Measurements from ENCODE around the gene PSMF1.
A peak's percentile ranks its signal among the peaks of the same experiment; 100 is the strongest.

The PSMF1 gene

GRCh38 chr20:1105599-1106194 is 12.7 kb upstream of the PSMF1 start:
- Histone ChIP-seq H3K4me2 (ENCODE audit: low read length) (no peak overlapping the region), H3K36me3 (ENCODE audit: control insufficient read depth, low read length) (no peaks in the 10 kb centered on the region), H3K27me3 (ENCODE audit: control insufficient read depth, low read length) (no peaks in the 10 kb centered on the region), H4K20me1 (ENCODE audit: control insufficient read depth, insufficient read depth, low read depth, low read length) (peaks cover 3% of the 10 kb centered on the region; the same call in 1 of the 2 replicates), H3K27ac (ENCODE audit: low read depth, low read length) (no peak overlapping the region), H3F3A (ENCODE audit: control insufficient read depth, insufficient read depth) (no peaks in the 10 kb centered on the region), H3K4me3 (ENCODE audit: low read length) (no peak overlapping the region), H3K9me3 (ENCODE audit: control insufficient read depth, insufficient read depth, low read length) (0 out of 2 replicates have a peak, but pooled peaks cover 3% of the 10 kb centered on the region), H3K9me2 (replicated peaks; ENCODE audit: control insufficient read depth, low read length) (no peaks in the 10 kb centered on the region), H3K4me1 (ENCODE audit: control insufficient read depth, low read length) (no peaks in the 10 kb centered on the region), H3K79me2 (ENCODE audit: control insufficient read depth, low read length) (no peaks in the 10 kb centered on the region)
- TF ChIP-seq CTCF (IDR thresholded peaks at IDR 0.05; ENCODE audit: low read depth, low read length, poor library complexity, severe bottlenecking) (no peak), EZH2phosphoT487 (IDR thresholded peaks at IDR 0.05; ENCODE audit: borderline replicate concordance, low read length) (no peak)

DNA sequence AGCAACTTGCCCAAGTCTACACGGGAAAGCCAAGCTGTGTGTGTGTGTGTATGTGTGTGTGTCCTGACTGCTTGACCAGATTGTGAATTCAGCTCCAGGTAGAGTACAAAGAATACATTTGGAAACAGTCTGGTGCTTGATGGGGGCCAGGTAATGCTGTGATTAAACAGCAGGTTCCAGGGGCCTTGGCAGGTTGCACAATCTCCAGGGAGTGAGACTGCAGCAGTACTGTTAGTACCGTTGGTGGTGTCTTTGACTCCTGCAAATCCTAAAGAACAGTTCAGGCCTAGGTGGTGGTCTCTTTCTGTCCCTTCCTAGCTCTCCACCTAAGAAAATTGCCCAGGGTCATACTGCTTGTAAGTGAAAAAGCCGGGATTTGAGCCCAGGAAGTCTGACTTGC is 11.2 kb upstream of the PSMF1 start:
- Histone ChIP-seq H3F3A (ENCODE audit: control insufficient read depth, insufficient read depth) (no peaks in the 10 kb centered on the region), H3K4me2 (ENCODE audit: low read length) (no peak overlapping the region), H3K27me3 (ENCODE audit: control insufficient read depth, low read length) (no peaks in the 10 kb centered on the region), H3K36me3 (ENCODE audit: control insufficient read depth, low read length) (no peaks in the 10 kb centered on the region), H3K4me3 (ENCODE audit: low read length) (no peak overlapping the region), H3K4me1 (ENCODE audit: control insufficient read depth, low read length) (no peaks in the 10 kb centered on the region), H3K27ac (ENCODE audit: low read depth, low read length) (no peak overlapping the region), H3K9me2 (replicated peaks; ENCODE audit: control insufficient read depth, low read length) (no peaks in the 10 kb centered on the region), H4K20me1 (ENCODE audit: control insufficient read depth, insufficient read depth, low read depth, low read length) (peaks cover 3% of the 10 kb centered on the region; the same call in 1 of the 2 replicates), H3K79me2 (ENCODE audit: control insufficient read depth, low read length) (no peaks in the 10 kb centered on the region), H3K9me3 (ENCODE audit: control insufficient read depth, insufficient read depth, low read length) (0 out of 2 replicates have a peak, but pooled peaks cover 1% of the 10 kb centered on the region)
- no peak for TF ChIP-seq EZH2phosphoT487 (IDR thresholded peaks at IDR 0.05; ENCODE audit: borderline replicate concordance, low read length)
- TF ChIP-seq CTCF (IDR thresholded peaks at IDR 0.05; ENCODE audit: low read depth, low read length, poor library complexity, severe bottlenecking), result no peak

GRCh38 chr20:1108437-1108920 is 9.9 kb upstream of the PSMF1 start:
- TF ChIP-seq EZH2phosphoT487 (IDR thresholded peaks at IDR 0.05; ENCODE audit: borderline replicate concordance, low read length) (no peak), CTCF (IDR thresholded peaks at IDR 0.05; ENCODE audit: low read depth, low read length, poor library complexity, severe bottlenecking) (peak; percentile 85)
- H3K9me2 ChIP-seq (replicated peaks; ENCODE audit: control insufficient read depth, low read length), result no peaks in the 10 kb centered on the region
- H3K79me2 ChIP-seq (ENCODE audit: control insufficient read depth, low read length), result no peaks in the 10 kb centered on the region
- H3K36me3 ChIP-seq (ENCODE audit: control insufficient read depth, low read length), result no peaks in the 10 kb centered on the region
- H3K4me2 ChIP-seq (ENCODE audit: low read length), result no peak overlapping the region
- peaks cover 3% of the 10 kb centered on the region; the same call in 1 of the 2 replicates for H4K20me1 ChIP-seq (ENCODE audit: control insufficient read depth, insufficient read depth, low read depth, low read length)
- no peaks in the 10 kb centered on the region for H3K4me1 ChIP-seq (ENCODE audit: control insufficient read depth, low read length)
- no peak overlapping the region for H3K27ac ChIP-seq (ENCODE audit: low read depth, low read length)
- H3F3A ChIP-seq (ENCODE audit: control insufficient read depth, insufficient read depth), result no peaks in the 10 kb centered on the region
- no peak overlapping the region for H3K4me3 ChIP-seq (ENCODE audit: low read length)
- no peaks in the 10 kb centered on the region for H3K9me3 ChIP-seq (ENCODE audit: control insufficient read depth, insufficient read depth, low read length)
- no peaks in the 10 kb centered on the region for H3K27me3 ChIP-seq (ENCODE audit: control insufficient read depth, low read length)

All from DOHH2 (cell line).